K562 (cell line): ENCODE measurements around the gene SLC9B2. TPM values are rescaled to one million over a fixed set of nuclear protein-coding genes. Genes with fewer than 3 reads are reported as not detected.

Source experiments
- CHD2 ChIP-seq: IDR thresholded peaks from 2 replicates; pipeline ENCODE4 v1.6.1; 2011; ENCODE audit warnings: low read depth, low read length
- ELF2 ChIP-seq: fragments of 250-450 bp; sonication (Bioruptor Pico); IDR thresholded peaks from 2 replicates; pipeline ENCODE4 v1.5.0; 2021; ENCODE audit warnings: mild to moderate bottlenecking
- ELF4 ChIP-seq: fragments of 450-650 bp; formaldehyde crosslinking; IDR thresholded peaks from 2 replicates; pipeline ENCODE4 v1.4.0; 2022; ENCODE audit warnings: missing genetic modification characterization
- ESRRB ChIP-seq: fragments of 250-450 bp; sonication (Bioruptor Pico); IDR thresholded peaks from 2 replicates; pipeline ENCODE4 v1.5.0; 2020; ENCODE audit warnings: mild to moderate bottlenecking, moderate library complexity, borderline replicate concordance
- HIVEP1 ChIP-seq: fragments of 250-450 bp; sonication (Bioruptor Pico); IDR thresholded peaks from 2 replicates; pipeline ENCODE4 v1.4.0; 2020; ENCODE audit warnings: mild to moderate bottlenecking
- KDM5B ChIP-seq: fragments of 200-600 bp; sonication (generic); IDR thresholded peaks from 2 replicates; pipeline ENCODE4 v1.6.1; 2012; ENCODE audit warnings: low read depth, mild to moderate bottlenecking, moderate library complexity, low read length, control low read depth, inconsistent platforms; ENCODE audit not compliant: insufficient replicate concordance
- NCOA1 ChIP-seq: fragments of 450-650 bp; IDR thresholded peaks from 2 replicates; pipeline ENCODE4 v1.6.1; 2016; ENCODE audit warnings: low read depth
- RB1 ChIP-seq: fragments of 450-650 bp; IDR thresholded peaks from 2 replicates; pipeline ENCODE4 v1.6.1; 2017; ENCODE audit warnings: low read depth, mild to moderate bottlenecking
- RBM22 ChIP-seq: fragments of 200-400 bp; formaldehyde crosslinking; IDR thresholded peaks from 2 replicates; pipeline ENCODE4 v1.6.1; 2018; ENCODE audit warnings: low read length, low read depth; ENCODE audit not compliant: poor library complexity, severe bottlenecking
- SAP30 ChIP-seq: fragments of 200-600 bp; sonication (generic); IDR thresholded peaks from 2 replicates; pipeline ENCODE4 v1.6.1; 2012; ENCODE audit warnings: borderline replicate concordance, low read depth, mild to moderate bottlenecking, moderate library complexity, low read length, control low read depth, inconsistent platforms; ENCODE audit not compliant: insufficient read depth, poor library complexity, severe bottlenecking
- SPI1 ChIP-seq: IDR thresholded peaks from 2 replicates; pipeline ENCODE4 v1.6.1; 2011; ENCODE audit warnings: low read depth, low read length, control low read depth, borderline replicate concordance
- TAF1 ChIP-seq: IDR thresholded peaks from 2 replicates; pipeline ENCODE4 v1.6.1; 2011; ENCODE audit warnings: mild to moderate bottlenecking, low read length, moderate library complexity; ENCODE audit not compliant: insufficient read depth, control insufficient read depth, severe bottlenecking; ENCODE audit errors: extremely low read depth
- YY1 ChIP-seq, 3 experiments: IDR thresholded peaks; 2 replicates each; pipeline ENCODE4 v1.6.1; 2011; ENCODE audit warnings: low read length in 2 of 3, mild to moderate bottlenecking in 2 of 3, moderate library complexity in 2 of 3, borderline replicate concordance in 1 of 3, control low read depth in 1 of 3, low read depth in 1 of 3; ENCODE audit not compliant: insufficient read depth in 3 of 3, insufficient replicate concordance in 2 of 3, control insufficient read depth in 1 of 3, insufficient read length in 1 of 3; ENCODE audit errors: extremely low read depth in 1 of 3
- ZEB2 ChIP-seq: fragments of 450-650 bp; IDR thresholded peaks from 2 replicates; pipeline ENCODE4 v1.6.1; 2016
- ZNF57 ChIP-seq: fragments of 450-650 bp; formaldehyde crosslinking; IDR thresholded peaks from 2 replicates; pipeline ENCODE4 v1.4.0; 2020; ENCODE audit warnings: mild to moderate bottlenecking, moderate library complexity
- polyA plus RNA-seq, 8 experiments: library from polyadenylated mRNA; depleted of rRNA in 4 of 8; stranded (reverse) in 5 of 8; unstranded in 3 of 8; fragments of >200 nt; fragmentation: Nextera tagmentation in 2 of 8; fragmentation: Illumina TruSeq in 1 of 8; extraction: Ambion mirVana in 2 of 8; extraction: Trizol in 1 of 8; gene quantifications; 2 replicates each; pipeline versions ENCODE4 v1.2.1 to v1.2.3, GENCODE V29; 2011 to 2014; ENCODE audit warnings: inconsistent platforms in 1 of 8, missing spikeins in 1 of 8
- total RNA-seq, 7 experiments: library from RNA; depleted of rRNA in 6 of 7; stranded (reverse); fragments of >200 nt in 6 of 7; fragmentation: Illumina TruSeq in 2 of 7; extraction: Trizol in 2 of 7; gene quantifications; 2 replicates each; pipeline versions ENCODE4 v1.2.1 to v1.2.3, GENCODE V29; 2011 to 2021; ENCODE audit warnings: low replicate concordance in 1 of 7
- TF ChIP-seq, protein P1 (sequence below), 2 experiments: fragments of 250-450 bp in 1 of 2; fragments of 450-650 bp in 1 of 2; sonication (Bioruptor Pico) in 1 of 2; IDR thresholded peaks; 2 replicates each; pipeline versions ENCODE4 v1.6.1 to v1.8.0; 2016 to 2021; ENCODE audit warnings: mild to moderate bottlenecking in 2 of 2, moderate library complexity in 2 of 2, missing compliant biosample characterization in 1 of 2, missing genetic modification characterization in 1 of 2
- TF ChIP-seq, protein P2 (sequence below): fragments of 250-450 bp; sonication (Bioruptor Pico); IDR thresholded peaks from 2 replicates; pipeline ENCODE4 v1.5.0; 2021; ENCODE audit warnings: mild to moderate bottlenecking, moderate library complexity
- TF ChIP-seq, protein P3 (sequence below): fragments of 450-650 bp; formaldehyde crosslinking; IDR thresholded peaks from 2 replicates; pipeline ENCODE4 v1.4.0; 2022; ENCODE audit warnings: missing genetic modification characterization
- TF ChIP-seq, protein P4 (sequence below): sonication (generic); IDR thresholded peaks from 2 replicates; pipeline ENCODE4 v1.6.1; 2016

SLC9B2 gene
- total and polyA plus RNA-seq, 9 of the 15 experiments (the other 6 are each of a cell fraction or from before 2014, with no cell fraction given) = 6.6 to 14.6 (median 11.4) TPM

DNA sequence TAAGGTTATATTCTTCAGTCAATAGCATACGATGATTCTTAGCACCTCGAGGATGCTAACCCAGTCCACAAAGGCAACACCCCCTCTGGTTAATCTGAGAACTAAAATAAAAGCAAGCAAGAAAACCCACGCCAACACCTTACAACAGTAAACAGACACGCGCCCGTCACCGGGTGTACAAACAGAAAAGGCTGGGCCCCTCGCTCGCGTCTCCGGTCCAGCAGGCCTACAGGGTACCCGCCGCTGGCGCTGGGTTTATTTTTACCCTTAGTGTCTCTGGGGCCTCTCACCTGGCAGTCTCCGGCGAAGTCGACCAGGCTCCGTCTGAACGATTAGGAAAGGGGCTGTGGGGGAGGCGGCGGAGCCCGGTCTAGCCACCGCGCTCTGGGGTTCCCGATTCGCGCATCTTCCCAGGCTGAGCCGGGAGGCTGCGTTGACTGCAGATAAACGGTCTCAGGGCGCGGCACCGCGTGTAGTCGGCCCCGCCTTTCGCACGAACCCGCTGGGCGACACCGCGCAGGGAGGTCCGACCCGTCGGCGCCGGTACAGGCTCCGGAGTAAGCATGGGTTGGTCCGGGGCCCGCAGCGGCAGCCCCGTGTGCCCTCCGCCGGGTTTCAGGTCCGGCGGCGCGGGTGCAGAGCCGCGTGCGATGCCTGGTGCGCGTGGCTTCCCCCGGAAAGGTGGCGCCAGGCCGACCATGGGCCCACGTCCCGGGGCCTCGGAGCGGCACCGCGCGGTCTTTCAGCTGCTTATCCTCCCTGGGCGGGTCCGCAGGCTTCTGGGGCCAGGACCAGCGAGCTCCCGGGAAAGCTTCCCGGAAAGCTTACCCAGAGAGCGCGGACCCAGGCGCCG is 441 bp downstream of the SLC9B2 start (continued):
- TF ChIP-seq, protein P1, sequence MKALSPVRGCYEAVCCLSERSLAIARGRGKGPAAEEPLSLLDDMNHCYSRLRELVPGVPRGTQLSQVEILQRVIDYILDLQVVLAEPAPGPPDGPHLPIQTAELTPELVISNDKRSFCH (CRISPR knock-in tag; IDR thresholded peaks at IDR 0.05) = no peak
- TF ChIP-seq, protein P1 (tag; IDR thresholded peaks at IDR 0.05) = no peak
- no peak for TF ChIP-seq CHD2
- no peak for TF ChIP-seq SAP30
- no peak for TF ChIP-seq SPI1
- no peak for TF ChIP-seq ZNF57 (CRISPR knock-in tag)
- TF ChIP-seq KDM5B = peak; percentile 59
- TF ChIP-seq HIVEP1 (CRISPR knock-in tag) = no peak
- no peak for TF ChIP-seq ESRRB
- no peak for TF ChIP-seq ZEB2
- 0 out of 2 replicates have a peak, but pooled peaks have one; percentile 12 for TF ChIP-seq RB1
- TF ChIP-seq, protein P2, sequence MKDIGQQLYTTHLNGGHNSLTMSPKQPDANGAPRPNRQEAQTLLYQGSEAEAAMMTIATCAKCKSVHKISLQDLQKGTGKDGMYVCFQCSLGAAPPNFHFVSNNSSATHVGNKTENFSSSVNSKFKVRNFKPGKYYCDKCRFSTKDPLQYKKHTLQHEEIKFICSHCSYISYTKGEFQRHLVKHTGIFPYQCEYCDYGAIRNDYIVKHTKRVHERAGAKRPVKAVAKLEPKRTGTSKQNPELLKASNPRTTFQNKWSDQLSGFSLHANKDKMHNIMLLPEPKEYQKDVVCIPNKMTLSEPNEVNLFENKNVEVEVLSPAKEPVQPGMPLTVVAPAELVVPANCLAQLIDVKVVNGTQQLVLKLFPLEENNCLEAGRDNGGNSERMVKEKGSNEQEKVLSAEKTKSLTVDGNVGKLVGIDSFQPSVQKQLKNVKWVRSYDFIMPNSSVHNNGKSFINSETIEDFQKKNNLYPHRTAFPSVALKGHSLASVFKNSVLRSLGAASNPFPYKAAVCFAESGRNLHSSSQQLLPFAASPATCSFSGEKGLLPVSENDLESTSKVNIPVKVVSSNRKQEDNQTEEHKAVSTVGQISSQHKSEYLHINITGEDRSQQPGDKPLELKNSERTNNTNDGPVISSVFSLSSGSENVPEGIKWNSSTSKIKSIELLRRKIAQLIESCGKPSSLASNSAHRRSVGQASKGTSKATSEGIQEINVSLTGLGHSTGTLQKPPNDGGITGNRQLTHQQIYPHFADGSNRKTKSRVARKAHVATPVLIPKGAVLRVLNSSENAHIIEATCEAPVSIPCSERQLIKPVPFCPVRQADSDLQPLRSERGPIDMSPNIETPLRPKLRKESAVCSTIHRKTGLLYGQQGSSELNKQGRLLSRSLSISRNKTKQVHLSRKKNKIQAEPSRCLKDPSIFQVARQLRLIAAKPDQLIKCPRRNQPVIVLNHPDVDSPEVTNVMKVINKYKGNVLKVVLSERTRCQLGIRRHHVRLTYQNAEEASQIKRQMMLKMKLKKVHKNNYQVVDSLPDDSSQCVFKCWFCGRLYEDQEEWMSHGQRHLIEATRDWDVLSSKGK (CRISPR knock-in tag) = no peak
- TF ChIP-seq, protein P3, sequence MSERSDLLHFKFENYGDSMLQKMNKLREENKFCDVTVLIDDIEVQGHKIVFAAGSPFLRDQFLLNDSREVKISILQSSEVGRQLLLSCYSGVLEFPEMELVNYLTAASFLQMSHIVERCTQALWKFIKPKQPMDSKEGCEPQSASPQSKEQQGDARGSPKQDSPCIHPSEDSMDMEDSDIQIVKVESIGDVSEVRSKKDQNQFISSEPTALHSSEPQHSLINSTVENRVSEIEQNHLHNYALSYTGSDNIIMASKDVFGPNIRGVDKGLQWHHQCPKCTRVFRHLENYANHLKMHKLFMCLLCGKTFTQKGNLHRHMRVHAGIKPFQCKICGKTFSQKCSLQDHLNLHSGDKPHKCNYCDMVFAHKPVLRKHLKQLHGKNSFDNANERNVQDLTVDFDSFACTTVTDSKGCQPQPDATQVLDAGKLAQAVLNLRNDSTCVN (CRISPR knock-in tag) = no peak
- TF ChIP-seq, protein P4, sequence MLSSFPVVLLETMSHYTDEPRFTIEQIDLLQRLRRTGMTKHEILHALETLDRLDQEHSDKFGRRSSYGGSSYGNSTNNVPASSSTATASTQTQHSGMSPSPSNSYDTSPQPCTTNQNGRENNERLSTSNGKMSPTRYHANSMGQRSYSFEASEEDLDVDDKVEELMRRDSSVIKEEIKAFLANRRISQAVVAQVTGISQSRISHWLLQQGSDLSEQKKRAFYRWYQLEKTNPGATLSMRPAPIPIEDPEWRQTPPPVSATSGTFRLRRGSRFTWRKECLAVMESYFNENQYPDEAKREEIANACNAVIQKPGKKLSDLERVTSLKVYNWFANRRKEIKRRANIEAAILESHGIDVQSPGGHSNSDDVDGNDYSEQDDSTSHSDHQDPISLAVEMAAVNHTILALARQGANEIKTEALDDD = no peak
- no peak for TF ChIP-seq ELF2 (CRISPR knock-in tag)
- no peak for TF ChIP-seq TAF1
- TF ChIP-seq YY1 (IDR thresholded peaks at IDR 0.05; ENCODE audit: borderline replicate concordance in 1 of 3, control insufficient read depth in 1 of 3, extremely low read depth in 1 of 3, insufficient read depth in 3 of 3, insufficient read length in 1 of 3, insufficient replicate concordance in 2 of 3, low read depth in 1 of 3, low read length in 2 of 3) = peak in 1 of 3 experiments; percentile 9
- no peak for TF ChIP-seq RBM22
- TF ChIP-seq NCOA1 = no peak
- no peak for TF ChIP-seq ELF4 (CRISPR knock-in tag)
